H1 (cell line): ENCODE measurements around the gene PRELID2.

Source experiments
- EP300 ChIP-seq, 2 experiments: IDR thresholded peaks; 1 replicate in 1 of 2; 2 replicates in 1 of 2; pipeline ENCODE4 v1.6.1; 2011 to 2012; ENCODE audit warnings: low read depth in 2 of 2, low read length in 2 of 2, mild to moderate bottlenecking in 2 of 2, borderline replicate concordance in 1 of 2, inconsistent platforms in 1 of 2, moderate library complexity in 1 of 2
- POLR2A ChIP-seq, 2 experiments: IDR thresholded peaks; 1 replicate in 1 of 2; 2 replicates in 1 of 2; pipeline ENCODE4 v1.6.1; 2011; ENCODE audit warnings: low read depth in 2 of 2, low read length in 2 of 2, mild to moderate bottlenecking in 2 of 2; ENCODE audit errors: control extremely low read depth in 1 of 2
- TF ChIP-seq, protein P1 (sequence below): IDR thresholded peaks from 2 replicates; pipeline ENCODE4 v1.6.1; 2012; ENCODE audit warnings: inconsistent platforms
- TF ChIP-seq, protein P2 (sequence below), 3 experiments: IDR thresholded peaks; 1 replicate in 2 of 3; 2 replicates in 1 of 3; pipeline versions ENCODE4 v1.5.1 to v1.6.1; 2011; ENCODE audit warnings: low read length in 3 of 3, mild to moderate bottlenecking in 3 of 3, inconsistent platforms in 2 of 3, low read depth in 1 of 3, moderate library complexity in 1 of 3; ENCODE audit not compliant: insufficient read depth in 1 of 3; ENCODE audit errors: control extremely low read depth in 1 of 3

DNA sequence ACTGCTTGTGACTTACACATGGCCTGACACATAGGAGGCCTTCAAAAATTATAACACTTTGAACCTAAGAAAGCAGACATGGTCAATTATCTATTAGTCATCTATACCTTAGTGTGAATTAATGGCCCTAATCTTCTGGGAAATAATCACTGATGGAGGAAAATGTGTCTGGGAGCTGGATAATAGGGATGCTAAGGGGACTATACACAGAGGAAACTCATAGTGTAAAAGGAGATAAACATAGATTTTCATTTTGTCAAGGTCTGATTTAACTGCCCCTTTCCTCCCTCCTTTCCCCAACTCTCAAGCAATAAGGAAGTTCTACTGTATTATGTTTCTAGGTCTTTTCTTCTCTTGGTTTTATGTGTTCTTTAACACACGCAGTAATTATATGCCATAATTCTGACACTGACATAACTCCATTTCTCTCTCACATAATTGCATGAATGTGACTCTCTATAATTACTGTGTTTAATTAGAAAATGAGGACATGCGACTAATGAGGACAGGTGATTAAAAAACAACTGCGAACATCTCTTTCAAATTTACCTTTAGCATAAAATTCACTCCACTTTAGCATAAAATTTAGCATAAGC, 18.7 kb upstream of the PRELID2 start:
- TF ChIP-seq, protein P1, sequence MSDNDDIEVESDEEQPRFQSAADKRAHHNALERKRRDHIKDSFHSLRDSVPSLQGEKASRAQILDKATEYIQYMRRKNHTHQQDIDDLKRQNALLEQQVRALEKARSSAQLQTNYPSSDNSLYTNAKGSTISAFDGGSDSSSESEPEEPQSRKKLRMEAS, result no peak
- TF ChIP-seq, protein P2, sequence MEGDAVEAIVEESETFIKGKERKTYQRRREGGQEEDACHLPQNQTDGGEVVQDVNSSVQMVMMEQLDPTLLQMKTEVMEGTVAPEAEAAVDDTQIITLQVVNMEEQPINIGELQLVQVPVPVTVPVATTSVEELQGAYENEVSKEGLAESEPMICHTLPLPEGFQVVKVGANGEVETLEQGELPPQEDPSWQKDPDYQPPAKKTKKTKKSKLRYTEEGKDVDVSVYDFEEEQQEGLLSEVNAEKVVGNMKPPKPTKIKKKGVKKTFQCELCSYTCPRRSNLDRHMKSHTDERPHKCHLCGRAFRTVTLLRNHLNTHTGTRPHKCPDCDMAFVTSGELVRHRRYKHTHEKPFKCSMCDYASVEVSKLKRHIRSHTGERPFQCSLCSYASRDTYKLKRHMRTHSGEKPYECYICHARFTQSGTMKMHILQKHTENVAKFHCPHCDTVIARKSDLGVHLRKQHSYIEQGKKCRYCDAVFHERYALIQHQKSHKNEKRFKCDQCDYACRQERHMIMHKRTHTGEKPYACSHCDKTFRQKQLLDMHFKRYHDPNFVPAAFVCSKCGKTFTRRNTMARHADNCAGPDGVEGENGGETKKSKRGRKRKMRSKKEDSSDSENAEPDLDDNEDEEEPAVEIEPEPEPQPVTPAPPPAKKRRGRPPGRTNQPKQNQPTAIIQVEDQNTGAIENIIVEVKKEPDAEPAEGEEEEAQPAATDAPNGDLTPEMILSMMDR (IDR thresholded peaks at IDR 0.05; ENCODE audit: control extremely low read depth in 1 of 3, insufficient read depth in 1 of 3, low read depth in 1 of 3, low read length in 3 of 3), result no peak
- no peak for TF ChIP-seq POLR2A (IDR thresholded peaks at IDR 0.05; ENCODE audit: control extremely low read depth in 1 of 2, low read depth in 2 of 2, low read length in 2 of 2)
- no peak for TF ChIP-seq EP300 (IDR thresholded peaks at IDR 0.05; ENCODE audit: borderline replicate concordance in 1 of 2, low read depth in 2 of 2, low read length in 2 of 2)
